Astrocyte (in vitro differentiated cells and primary cell): ENCODE results near the gene C17orf107. TPM values are rescaled to one million over a fixed set of nuclear protein-coding genes. Genes with fewer than 3 reads are reported as not detected.

Experiments
- DNase-seq: peaks from one replicate; pipeline ENCODE4 v3.0.0-alpha.2; 2010; ENCODE audit warnings: low read depth
- FAIRE-seq: peaks from 2 replicates; lab custom pipeline; 2011; peaks lifted over from hg19 to GRCh38; lab: Jason Lieb, UNC
- H2AFZ ChIP-seq: 2 replicates; pipeline ENCODE4 v1.6.0; 2012; ENCODE audit warnings: low read depth, low read length, inconsistent platforms
- H3K27ac ChIP-seq: 2 replicates; pipeline ENCODE4 v1.5.1; 2011; ENCODE audit warnings: low read depth, low read length, inconsistent platforms
- H3K27me3 ChIP-seq: 2 replicates; pipeline ENCODE4 v1.6.0; 2011; ENCODE audit warnings: low read length, inconsistent platforms; ENCODE audit not compliant: insufficient read depth
- H3K36me3 ChIP-seq: 2 replicates; pipeline ENCODE4 v1.5.1; 2011; ENCODE audit warnings: low read length, inconsistent platforms; ENCODE audit not compliant: insufficient read depth
- H3K4me1 ChIP-seq: 2 replicates; pipeline ENCODE4 v1.5.1; 2011; ENCODE audit warnings: low read length, inconsistent platforms; ENCODE audit not compliant: insufficient read depth
- H3K4me2 ChIP-seq: 2 replicates; pipeline ENCODE4 v1.6.0; 2012; ENCODE audit warnings: low read length, inconsistent platforms
- H3K4me3 ChIP-seq: 2 replicates; pipeline ENCODE4 v1.5.1; 2011; ENCODE audit warnings: low read depth, mild to moderate bottlenecking, low read length, inconsistent platforms; ENCODE audit not compliant: insufficient read depth
- H3K79me2 ChIP-seq: 2 replicates; pipeline ENCODE4 v1.6.0; 2012; ENCODE audit warnings: mild to moderate bottlenecking, low read length, inconsistent platforms; ENCODE audit not compliant: insufficient read depth
- H3K9ac ChIP-seq: 2 replicates; pipeline ENCODE4 v1.6.0; 2012; ENCODE audit warnings: mild to moderate bottlenecking, low read length, inconsistent platforms
- H3K9me3 ChIP-seq: 2 replicates; pipeline ENCODE4 v1.5.1; 2012; ENCODE audit warnings: low read depth, mild to moderate bottlenecking, low read length, inconsistent platforms; ENCODE audit not compliant: insufficient read depth
- H4K20me1 ChIP-seq: 2 replicates; pipeline ENCODE4 v1.6.0; 2012; ENCODE audit warnings: low read length, inconsistent platforms; ENCODE audit not compliant: insufficient read depth
- H3K27ac Mint-ChIP-seq: one replicate; pipeline ENCODE4 v1.8.0; 2021; ENCODE audit warnings: mild to moderate bottlenecking, mixed read lengths; ENCODE audit not compliant: unreplicated experiment
- H3K27me3 Mint-ChIP-seq: one replicate; pipeline ENCODE4 v1.8.0; 2021; ENCODE audit warnings: low read depth, mixed read lengths; ENCODE audit not compliant: unreplicated experiment
- H3K36me3 Mint-ChIP-seq: one replicate; pipeline ENCODE4 v1.8.0; 2021; ENCODE audit warnings: low read depth, mixed read lengths; ENCODE audit not compliant: unreplicated experiment
- H3K4me1 Mint-ChIP-seq: one replicate; pipeline ENCODE4 v1.8.0; 2021; ENCODE audit warnings: low read depth, mixed read lengths; ENCODE audit not compliant: unreplicated experiment
- H3K4me3 Mint-ChIP-seq: one replicate; pipeline ENCODE4 v1.8.0; 2021; ENCODE audit warnings: mild to moderate bottlenecking, moderate library complexity, mixed read lengths; ENCODE audit not compliant: unreplicated experiment
- H3K9me3 Mint-ChIP-seq: one replicate; pipeline ENCODE4 v1.8.0; 2021; ENCODE audit warnings: mild to moderate bottlenecking, mixed read lengths; ENCODE audit not compliant: unreplicated experiment
- CTCF ChIP-seq: IDR thresholded peaks from 2 replicates; pipeline ENCODE4 v1.5.1; 2011; ENCODE audit warnings: low read depth, mild to moderate bottlenecking, inconsistent platforms, low read length, moderate library complexity; ENCODE audit not compliant: insufficient read depth
- EZH2 ChIP-seq: IDR thresholded peaks from 2 replicates; pipeline ENCODE4 v1.6.1; 2012; ENCODE audit warnings: mild to moderate bottlenecking, low read length, inconsistent platforms; ENCODE audit not compliant: insufficient read depth
- total RNA-seq: library from RNA; stranded (reverse); gene quantifications from 2 replicates; pipeline ENCODE4 v1.2.1, GENCODE V29; 2021

Gene C17orf107
- total RNA-seq, 1 donor from 2014 or later, result 2.2 TPM

DNA sequence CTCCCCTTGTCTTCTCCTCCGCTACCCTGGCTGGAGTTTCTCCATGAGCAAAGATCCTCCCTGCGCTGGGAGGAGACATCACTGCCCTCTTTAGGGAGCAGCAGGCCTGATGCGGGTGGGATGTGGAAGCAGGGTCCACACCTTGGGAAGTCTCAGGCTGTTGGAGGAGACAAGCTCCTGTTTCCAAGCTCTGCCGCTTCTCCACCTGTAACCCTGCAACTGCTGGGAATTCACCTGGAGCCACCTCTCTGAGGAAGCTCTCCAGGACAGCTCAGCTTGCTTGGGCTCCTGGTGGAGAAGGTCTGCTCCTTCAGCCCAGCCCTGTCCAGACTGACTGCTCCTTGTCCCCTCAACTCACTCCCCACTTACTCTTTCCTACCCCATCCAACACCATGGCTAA, 14.8 kb upstream of the C17orf107 start:
- DNase-seq (no peak), FAIRE-seq (no peak)
- Mint-ChIP-seq H3K9me3 (no peaks in the 10 kb centered on the region), H3K36me3 (peaks cover 12% of the 10 kb centered on the region), H3K27ac (no peak overlapping the region), H3K27me3 (no peaks in the 10 kb centered on the region), H3K4me1 (no peaks in the 10 kb centered on the region), H3K4me3 (no peak overlapping the region)
- Histone ChIP-seq H3K27me3 (no peaks in the 10 kb centered on the region), H4K20me1 (peaks cover 26% of the 10 kb centered on the region), H3K4me2 (no peak overlapping the region), H3K27ac (no peak overlapping the region), H3K4me3 (no peak overlapping the region), H3K9ac (no peak overlapping the region), H2AFZ (no peak overlapping the region), H3K36me3 (no peaks in the 10 kb centered on the region), H3K4me1 (no peaks in the 10 kb centered on the region), H3K9me3 (no peaks in the 10 kb centered on the region), H3K79me2 (no peaks in the 10 kb centered on the region)
- no peak for TF ChIP-seq CTCF
- TF ChIP-seq EZH2, result no peak

DNA sequence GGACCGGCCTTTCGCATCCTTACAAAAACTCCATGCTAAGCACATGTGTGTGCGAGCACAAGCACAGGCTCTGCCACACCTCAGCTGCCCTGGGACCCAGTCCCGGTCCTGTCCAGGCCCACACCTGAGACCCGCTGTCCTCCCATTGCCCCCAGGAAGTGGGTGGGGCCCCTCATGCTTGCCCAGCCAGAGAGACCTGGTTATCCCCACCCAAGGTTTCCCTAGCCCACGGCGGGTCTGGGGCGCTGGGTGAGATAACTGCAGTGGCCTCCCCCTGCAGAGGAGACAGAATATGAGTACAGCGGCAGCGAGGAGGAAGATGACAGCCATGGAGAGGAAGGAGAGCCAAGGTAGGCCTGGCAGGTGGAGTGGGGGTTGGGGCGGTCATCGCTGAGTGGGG, 12.5 kb upstream of the C17orf107 start:
- H3K27me3 ChIP-seq, result no peaks in the 10 kb centered on the region
- Mint-ChIP-seq H3K27ac (no peak overlapping the region), H3K36me3 (peaks cover 5% of the 10 kb centered on the region), H3K4me3 (no peak overlapping the region), H3K9me3 (no peaks in the 10 kb centered on the region), H3K27me3 (no peaks in the 10 kb centered on the region), H3K4me1 (no peaks in the 10 kb centered on the region)
- no peak overlapping the region for H3K4me2 ChIP-seq
- no peak overlapping the region for H3K27ac ChIP-seq
- H4K20me1 ChIP-seq, result peaks cover 16% of the 10 kb centered on the region
- no peaks in the 10 kb centered on the region for H3K79me2 ChIP-seq
- TF ChIP-seq EZH2 (no peak), CTCF (no peak)
- FAIRE-seq (no peak), DNase-seq (no peak)
- H2AFZ ChIP-seq, result no peak overlapping the region
- H3K36me3 ChIP-seq, result peaks cover 2% of the 10 kb centered on the region
- no peaks in the 10 kb centered on the region for H3K9me3 ChIP-seq
- no peak overlapping the region for H3K9ac ChIP-seq
- H3K4me3 ChIP-seq, result no peak overlapping the region
- no peaks in the 10 kb centered on the region for H3K4me1 ChIP-seq

DNA sequence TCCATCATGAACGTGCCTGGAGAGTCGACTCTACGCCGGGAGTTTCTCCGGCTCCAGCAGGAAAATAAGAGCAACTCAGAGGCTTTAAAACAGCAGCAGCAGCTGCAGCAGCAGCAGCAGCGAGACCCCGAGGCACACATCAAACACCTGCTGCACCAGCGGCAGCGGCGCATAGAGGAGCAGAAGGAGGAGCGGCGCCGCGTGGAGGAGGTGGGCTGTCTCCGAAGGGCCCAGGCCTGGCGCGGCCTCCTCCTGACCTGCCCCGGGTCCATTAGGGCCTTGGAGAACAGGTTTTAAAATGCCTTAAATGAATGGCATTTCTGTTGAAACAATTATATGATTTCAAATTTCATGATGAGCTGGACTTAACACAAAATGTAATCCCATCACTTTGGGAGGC, 11.8 kb upstream of the C17orf107 start:
- peaks cover 9% of the 10 kb centered on the region for H4K20me1 ChIP-seq
- TF ChIP-seq EZH2 (no peak), CTCF (no peak)
- Mint-ChIP-seq H3K27me3 (no peaks in the 10 kb centered on the region), H3K27ac (no peak overlapping the region), H3K4me3 (no peak overlapping the region), H3K9me3 (no peaks in the 10 kb centered on the region), H3K4me1 (no peaks in the 10 kb centered on the region), H3K36me3 (peaks cover 3% of the 10 kb centered on the region)
- no peak overlapping the region for H3K27ac ChIP-seq
- H3K4me2 ChIP-seq, result no peak overlapping the region
- H3K4me3 ChIP-seq, result no peak overlapping the region
- H2AFZ ChIP-seq, result no peak overlapping the region
- H3K79me2 ChIP-seq, result no peaks in the 10 kb centered on the region
- no peak overlapping the region for H3K9ac ChIP-seq
- no peaks in the 10 kb centered on the region for H3K9me3 ChIP-seq
- no peaks in the 10 kb centered on the region for H3K27me3 ChIP-seq
- FAIRE-seq, result no peak
- no peaks in the 10 kb centered on the region for H3K4me1 ChIP-seq
- peaks cover 2% of the 10 kb centered on the region for H3K36me3 ChIP-seq
- no peak for DNase-seq
